GM18498 (cell line): ENCODE measurements around the gene RASSF4.

Source experiments
- ATAC-seq: cut with Tn5 transposase; IDR thresholded peaks from one replicate; pipeline ENCODE4 v1.9.1; 2021; ENCODE audit warnings: mild to moderate bottlenecking, moderate library complexity; ENCODE audit not compliant: unreplicated experiment

RASSF4 gene

DNA sequence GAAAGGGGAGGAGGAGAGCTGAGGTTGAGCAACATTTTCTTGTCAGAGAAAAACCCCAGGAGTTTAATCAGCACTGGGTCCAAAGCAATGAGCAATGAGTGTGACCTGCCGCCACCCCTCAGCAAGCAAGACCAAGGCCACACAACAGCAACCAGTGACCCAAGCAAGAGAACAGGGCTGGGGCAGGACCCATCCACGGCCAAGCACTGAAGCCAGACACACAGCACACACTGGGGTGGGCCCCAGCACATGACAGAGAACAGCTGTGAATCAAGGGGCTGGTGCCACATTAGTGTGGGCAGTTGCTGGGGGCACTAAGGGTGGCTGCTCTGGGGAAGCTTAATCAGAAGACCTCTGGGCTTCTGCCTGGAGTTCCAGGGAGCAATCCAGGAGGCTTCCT lies 32.2 kb upstream of the RASSF4 start:
- no peak for ATAC-seq

DNA sequence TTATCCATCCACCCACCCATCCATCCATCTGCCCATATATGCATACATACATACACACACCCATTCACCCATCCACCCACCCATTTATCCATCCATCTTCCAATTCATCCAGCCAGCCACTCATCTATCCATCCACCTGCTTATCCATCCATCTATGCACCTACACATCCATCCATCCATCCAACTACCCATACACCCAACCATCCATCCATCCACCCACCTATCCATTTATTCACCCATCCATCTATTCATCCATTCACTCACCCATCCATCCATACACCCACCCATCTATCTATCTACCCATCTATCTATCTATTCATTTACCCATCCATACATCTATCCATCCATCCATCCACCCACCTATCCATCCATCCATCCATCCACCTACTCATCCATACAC lies 31.1 kb upstream of the RASSF4 start:
- no peak for ATAC-seq

DNA sequence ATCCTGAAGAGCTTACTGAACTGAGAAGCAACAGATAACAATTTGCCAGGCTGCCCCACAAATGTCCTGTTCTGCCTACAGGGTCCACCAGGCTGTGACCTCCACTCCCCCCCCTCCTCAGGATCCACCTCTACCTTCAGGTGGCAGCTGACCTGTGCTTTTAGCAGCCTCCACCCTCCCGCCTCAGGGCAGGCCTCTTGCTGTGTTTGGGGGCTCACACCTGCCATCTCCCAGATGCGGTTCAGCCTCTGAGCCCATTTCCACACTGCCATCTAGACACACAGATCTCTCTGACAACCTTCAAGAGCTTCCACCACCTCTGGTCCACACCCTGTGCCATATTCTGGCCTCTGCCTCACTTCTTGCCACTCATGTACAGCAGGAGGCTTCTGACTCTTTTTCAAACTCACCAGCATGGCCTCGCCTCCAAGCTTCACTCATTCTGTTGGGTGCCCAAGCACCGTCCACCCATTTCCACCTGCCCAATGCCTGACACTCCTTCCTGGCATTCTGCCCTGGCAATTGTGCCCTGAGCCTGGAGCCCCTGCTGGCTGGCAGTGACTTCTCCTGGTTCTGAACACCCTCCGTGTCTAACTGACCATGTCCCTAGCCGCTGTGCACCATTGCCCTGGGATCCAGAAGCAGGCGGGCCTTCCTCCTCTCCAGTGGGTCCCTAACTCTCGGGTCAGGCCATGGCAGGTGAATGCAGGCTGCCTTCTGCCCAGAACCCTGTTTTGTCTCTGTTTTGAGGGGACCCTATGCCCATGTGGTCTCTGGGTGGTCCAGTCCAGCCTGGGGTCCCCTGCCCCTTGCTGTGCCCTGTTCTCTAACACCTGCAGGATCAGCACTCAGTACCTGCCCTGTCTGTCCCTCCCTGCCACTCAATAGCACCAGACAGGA lies 30.0 kb upstream of the RASSF4 start:
- ATAC-seq, result no peak

GRCh38 chr10:44930904-44931620 lies 28.5 kb upstream of the RASSF4 start:
- no peak for ATAC-seq

DNA sequence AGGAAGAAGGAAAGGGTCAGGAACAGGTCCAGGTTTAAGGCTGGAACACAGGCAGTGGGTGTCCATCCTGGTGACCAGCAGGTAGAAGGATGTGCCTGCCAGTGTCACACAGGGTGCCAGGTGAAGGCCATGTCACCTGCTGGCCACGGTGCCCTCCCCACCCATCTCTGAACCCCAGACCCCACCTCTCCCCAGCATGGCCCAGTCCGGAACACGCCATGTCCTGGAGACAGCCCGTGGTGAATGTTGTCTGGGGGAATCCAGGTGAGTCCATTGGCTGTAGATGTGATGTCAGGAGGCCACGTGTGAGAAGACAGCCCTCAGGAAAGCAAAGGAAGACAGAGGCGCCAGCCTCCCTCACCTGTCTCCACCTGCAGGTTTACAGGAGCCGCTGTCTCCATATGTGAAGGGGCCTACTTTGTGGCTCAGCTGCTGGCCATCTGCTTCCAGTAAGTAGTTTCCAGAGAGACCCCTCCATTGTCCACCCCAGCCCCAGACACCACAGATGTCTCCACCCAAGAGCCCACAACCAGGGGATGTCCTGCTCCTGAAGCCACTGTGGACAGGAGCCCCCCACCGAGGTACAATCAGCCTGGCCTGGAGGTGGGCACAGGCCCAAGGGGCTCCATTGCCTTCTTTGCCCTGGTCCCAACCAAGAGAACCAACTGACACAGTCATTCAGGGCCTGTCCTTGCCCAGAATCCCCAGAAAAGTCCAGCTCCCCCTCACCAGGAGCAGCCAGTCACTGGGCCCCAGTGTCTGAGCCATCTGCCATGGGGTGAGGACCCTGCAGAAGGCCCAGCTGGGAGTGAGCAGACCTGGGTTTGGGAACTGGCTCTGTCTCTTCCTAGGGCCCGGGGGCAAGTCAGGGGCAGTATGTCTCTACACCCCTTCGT lies 27.7 kb upstream of the RASSF4 start:
- no peak for ATAC-seq

- peak; percentile 95 for ATAC-seq
These were observed 26.8 kb upstream of the RASSF4 start for GRCh38 chr10:44932517-44933450.

DNA sequence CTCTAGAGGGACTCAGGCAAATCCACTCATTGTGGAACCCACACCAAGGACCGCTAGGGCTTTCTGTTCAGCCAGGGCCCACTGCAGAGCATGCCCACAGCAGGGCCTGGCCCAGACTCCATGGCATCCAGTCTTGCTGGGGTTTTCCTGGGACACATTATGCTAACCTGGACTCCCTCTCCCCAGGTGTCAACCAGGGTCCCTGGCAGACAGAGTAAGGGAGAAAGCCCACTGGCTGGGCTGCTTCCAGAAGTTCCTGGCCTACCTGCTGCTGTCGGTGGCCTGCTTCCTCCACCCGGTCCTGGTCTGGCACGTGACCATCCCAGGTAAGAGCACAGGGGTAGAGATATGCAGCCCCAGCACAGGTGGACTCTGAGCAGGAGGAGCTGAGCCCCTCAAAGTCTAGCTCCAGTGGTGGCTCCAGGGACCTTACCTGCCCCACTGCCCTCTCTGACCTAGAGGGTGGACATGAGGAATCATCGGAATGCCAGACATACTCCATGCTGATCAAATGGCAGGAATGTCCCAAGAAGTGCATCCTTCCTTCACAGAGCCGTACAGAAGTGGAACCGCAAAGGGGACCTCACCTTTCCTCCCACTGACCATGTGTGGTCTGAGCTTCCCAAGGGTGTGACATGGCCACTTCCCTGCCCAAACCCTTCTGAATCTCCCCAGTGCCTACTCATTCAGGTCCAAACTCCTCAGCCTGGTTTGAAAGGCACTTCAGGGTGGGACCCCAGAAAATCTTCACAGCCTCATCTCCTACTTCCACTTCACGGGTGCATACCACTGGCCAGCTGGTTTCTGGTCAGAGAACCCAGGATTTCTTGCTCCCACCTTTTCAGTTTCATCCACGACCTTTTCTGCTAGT lies 25.9 kb upstream of the RASSF4 start:
- ATAC-seq, result no peak

DNA sequence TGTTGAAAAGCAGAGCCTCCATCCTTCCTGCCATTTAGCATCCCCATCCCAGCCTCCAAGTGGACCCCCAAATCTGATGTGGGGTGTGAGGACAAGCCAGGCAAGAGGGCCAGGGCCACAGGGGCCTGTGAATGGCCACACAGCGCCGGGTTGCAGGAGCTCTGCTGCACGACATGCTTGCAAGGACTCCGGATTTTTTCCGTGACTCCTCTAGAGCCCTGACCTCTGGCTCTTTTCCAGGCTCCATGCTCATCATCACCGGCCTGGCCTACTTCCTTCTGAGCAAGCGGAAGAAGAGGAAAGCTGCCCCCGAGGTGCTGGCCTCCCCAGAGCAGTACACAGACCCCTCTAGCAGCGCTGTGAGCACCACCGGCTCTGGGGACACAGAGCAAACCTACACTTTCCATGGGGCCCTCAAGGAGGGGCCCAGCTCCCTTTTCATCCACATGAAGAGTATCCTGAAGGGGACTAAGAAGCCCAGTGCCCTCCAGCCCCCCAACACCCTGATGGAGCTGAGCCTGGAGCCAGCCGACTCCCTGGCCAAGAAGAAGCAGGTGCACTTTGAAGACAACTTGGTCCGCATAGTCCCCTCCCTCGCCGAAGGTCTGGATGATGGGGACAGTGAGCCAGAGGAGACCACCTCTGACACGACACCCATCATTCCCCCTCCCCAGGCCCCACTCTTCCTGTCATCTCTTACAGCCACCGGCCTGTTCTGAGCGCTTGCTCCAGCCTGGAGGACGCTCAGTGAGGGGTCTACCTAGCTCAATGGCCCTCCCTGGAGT lies 25.0 kb upstream of the RASSF4 start:
- ATAC-seq, result no peak

- no peak for ATAC-seq
These were observed 24.2 kb upstream of the RASSF4 start for GRCh38 chr10:44935201-44935965.

GRCh38 chr10:44935966-44936295 lies 23.7 kb upstream of the RASSF4 start:
- ATAC-seq, result no peak

DNA sequence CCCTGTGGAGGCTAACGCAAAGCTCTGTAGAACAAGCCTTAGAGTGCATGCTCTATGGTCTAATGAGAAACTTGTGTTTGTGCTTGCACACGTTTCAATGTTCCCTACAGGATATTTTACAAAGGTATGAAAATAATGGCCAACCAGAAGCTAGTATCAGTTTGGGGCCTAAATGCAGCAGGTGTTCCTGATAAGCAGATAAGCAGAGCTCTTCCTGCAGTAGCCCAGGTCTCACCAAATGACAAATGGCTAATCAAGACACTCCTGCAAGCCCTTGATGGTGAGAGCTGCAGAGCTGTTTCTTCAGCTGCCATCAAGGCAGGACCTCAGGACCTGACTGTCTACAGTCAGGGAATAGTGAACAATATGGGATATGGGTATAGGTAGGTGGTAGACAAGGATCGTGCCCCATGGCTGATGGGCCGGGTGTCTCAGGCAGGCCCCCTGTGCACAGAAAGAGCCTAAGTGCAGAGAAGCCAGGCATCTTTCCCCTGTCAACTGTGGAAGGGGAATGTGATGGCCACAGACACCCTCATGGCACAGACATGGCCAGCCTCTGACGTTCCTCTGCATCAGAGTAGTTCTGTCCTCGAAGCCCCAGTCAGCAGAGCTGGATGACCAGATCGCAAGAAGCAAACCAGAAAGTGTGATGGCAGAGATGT lies 23.2 kb upstream of the RASSF4 start:
- ATAC-seq, result no peak

- ATAC-seq, result no peak
These were observed 22.2 kb upstream of the RASSF4 start for GRCh38 chr10:44937196-44938005.

DNA sequence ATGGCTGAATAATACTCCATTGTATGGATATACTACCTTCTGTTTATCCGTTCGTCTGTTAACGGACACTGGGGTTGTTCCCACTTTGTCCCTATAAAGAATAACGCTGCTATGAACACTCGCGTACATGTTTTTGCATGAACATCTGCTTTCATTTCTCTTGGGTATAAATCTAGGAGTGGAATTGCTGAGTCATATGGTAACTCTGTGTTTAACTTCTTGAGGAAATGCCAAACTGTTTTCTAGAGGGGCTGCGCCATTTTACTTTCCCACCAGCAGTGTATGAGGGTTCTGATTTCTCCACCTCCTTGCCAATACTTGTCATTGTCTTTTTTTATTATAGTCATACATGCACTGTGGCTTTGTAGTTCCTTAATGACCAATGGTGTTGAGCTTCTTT lies 20.6 kb upstream of the RASSF4 start:
- ATAC-seq, result no peak

DNA sequence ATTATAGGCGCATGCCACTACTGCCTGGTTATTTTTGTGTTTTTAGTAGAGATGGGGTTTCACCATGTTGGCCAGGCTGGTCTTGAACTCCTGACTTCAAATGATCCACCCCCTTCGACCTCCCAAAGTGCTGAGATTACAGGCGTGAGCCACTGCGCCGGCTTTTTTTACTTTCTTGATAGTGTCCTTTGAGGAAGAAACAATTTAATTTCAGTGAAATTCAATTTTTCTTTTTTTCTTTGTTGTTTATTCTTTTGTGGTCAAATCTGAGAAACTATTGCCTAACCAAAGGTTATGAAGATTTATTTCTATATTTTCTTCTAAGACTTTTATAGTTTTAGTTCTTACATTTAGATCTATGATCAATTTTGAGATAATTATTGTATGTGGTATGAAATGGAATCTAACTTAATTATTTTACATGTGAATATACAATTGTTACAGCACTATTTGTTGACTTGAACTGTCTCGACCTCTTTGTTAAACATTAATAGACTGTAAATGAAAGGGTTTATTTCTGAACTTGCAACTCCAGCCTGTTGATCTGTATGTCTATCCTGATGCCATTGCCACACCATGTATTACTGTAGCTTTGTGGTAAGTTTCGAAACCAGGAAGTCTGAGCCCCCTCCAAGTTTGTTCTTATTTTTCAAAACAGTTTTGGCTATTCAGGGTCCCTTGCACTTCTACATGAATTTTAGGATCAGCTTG lies 19.8 kb upstream of the RASSF4 start:
- no peak for ATAC-seq

DNA sequence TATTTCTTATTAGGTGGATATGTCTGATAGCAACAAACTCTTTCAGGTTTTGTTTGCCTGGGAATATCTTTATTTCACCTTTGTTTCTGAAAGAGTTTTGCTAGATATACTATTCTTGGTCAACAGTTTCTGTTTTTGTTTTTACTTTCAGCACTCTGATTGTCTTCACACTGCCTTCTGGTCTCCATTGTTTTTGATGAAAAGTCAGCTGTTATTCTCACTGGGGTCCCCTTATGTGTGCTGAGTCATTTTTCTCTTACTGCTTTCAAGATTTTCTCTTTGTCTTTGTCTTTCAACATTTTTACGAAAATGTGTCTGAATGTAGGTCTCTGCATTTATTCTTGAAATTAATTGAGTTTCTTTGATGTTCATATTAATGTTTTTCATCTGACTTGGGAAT lies 15.2 kb upstream of the RASSF4 start:
- ATAC-seq, result no peak

GRCh38 chr10:44946205-44946604 lies 13.4 kb upstream of the RASSF4 start:
- peak; percentile 62 for ATAC-seq
